ENCODE data around the gene ANAPC2.

Gene ANAPC2

GRCh38 chr9:137183980-137184595 lies 4.3 kb downstream of the ANAPC2 start:
- no peak for DNase-seq (ENCODE audit: low read depth)

GRCh38 chr9:137182836-137183235 lies 5.5 kb downstream of the ANAPC2 start:
- no peak for DNase-seq (ENCODE audit: low read depth)
- no peak overlapping the region for H3K4me3 ChIP-seq (ENCODE audit: low read depth, low read length)
- no peak for TF ChIP-seq MAX (IDR thresholded peaks at IDR 0.05; ENCODE audit: low read depth, low read length)
- TF ChIP-seq MYC (IDR thresholded peaks at IDR 0.05; ENCODE audit: low read depth, low read length), result no peak
- TF ChIP-seq POLR2A (IDR thresholded peaks at IDR 0.05; ENCODE audit: extremely low read depth, insufficient read length), result no peak
- no peak for TF ChIP-seq CTCF (IDR thresholded peaks at IDR 0.05; ENCODE audit: low read depth, low read length)

More at GRCh38 chr9:137183980-137184595, 4.3 kb downstream of the ANAPC2 start:
- TF ChIP-seq MYC (IDR thresholded peaks at IDR 0.05; ENCODE audit: low read depth, low read length) (no peak), POLR2A (IDR thresholded peaks at IDR 0.05; ENCODE audit: extremely low read depth, insufficient read length) (no peak), CTCF (IDR thresholded peaks at IDR 0.05; ENCODE audit: low read depth, low read length) (no peak), MAX (IDR thresholded peaks at IDR 0.05; ENCODE audit: low read depth, low read length) (no peak)
- H3K4me3 ChIP-seq (ENCODE audit: low read depth, low read length), result no peak overlapping the region

DNA sequence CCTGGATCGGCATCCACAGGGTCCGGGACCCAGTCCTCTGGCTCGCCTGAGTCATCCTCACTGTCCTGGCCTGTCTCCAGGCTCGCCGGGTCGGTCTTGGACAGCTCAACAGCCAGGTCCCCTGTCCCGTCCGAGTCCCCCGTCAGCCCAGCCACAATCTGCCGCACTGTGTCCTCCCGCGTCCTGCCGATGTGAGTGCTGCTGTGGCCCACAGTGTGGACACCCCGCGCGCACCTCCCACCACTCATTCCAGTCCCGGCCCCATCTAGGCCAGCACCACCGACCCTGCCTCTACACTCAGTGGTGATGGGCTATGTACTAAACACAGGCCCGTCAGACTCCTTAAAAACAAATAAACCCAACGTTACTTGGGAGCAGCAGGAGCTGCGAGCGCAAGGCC lies 6.7 kb downstream of the ANAPC2 start:
- H3K4me3 ChIP-seq (ENCODE audit: low read depth, low read length), result no peak overlapping the region
- TF ChIP-seq CTCF (IDR thresholded peaks at IDR 0.05; ENCODE audit: low read depth, low read length) (no peak), MYC (IDR thresholded peaks at IDR 0.05; ENCODE audit: low read depth, low read length) (no peak), POLR2A (IDR thresholded peaks at IDR 0.05; ENCODE audit: extremely low read depth, insufficient read length) (no peak), MAX (IDR thresholded peaks at IDR 0.05; ENCODE audit: low read depth, low read length) (no peak)
- DNase-seq (ENCODE audit: low read depth), result no peak

DNA sequence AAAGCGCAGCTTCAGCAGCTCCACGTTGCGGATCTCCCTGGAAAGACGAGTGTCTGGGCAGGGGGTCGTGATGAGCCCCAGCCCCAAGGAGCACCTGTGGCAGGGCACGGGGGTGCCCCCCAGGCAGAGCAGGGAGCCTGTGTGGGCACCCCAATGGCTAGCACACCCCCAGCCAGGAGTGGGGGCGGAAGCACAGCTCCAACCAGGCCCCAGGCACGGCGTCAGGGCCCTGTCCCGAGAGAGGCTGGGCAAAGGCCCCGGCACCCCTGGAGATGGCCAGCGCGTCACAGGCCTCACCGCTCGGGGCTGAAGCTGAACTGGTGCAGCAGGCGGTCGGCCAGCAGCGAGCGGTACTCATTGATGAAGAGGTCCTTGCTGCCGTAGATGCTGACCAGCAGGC lies 7.9 kb downstream of the ANAPC2 start:
- TF ChIP-seq MAX (IDR thresholded peaks at IDR 0.05; ENCODE audit: low read depth, low read length), result no peak
- no peak for TF ChIP-seq POLR2A (IDR thresholded peaks at IDR 0.05; ENCODE audit: extremely low read depth, insufficient read length)
- TF ChIP-seq CTCF (IDR thresholded peaks at IDR 0.05; ENCODE audit: low read depth, low read length), result no peak
- TF ChIP-seq MYC (IDR thresholded peaks at IDR 0.05; ENCODE audit: low read depth, low read length), result no peak
- DNase-seq (ENCODE audit: low read depth), result no peak
- H3K4me3 ChIP-seq (ENCODE audit: low read depth, low read length), result no peak overlapping the region

DNA sequence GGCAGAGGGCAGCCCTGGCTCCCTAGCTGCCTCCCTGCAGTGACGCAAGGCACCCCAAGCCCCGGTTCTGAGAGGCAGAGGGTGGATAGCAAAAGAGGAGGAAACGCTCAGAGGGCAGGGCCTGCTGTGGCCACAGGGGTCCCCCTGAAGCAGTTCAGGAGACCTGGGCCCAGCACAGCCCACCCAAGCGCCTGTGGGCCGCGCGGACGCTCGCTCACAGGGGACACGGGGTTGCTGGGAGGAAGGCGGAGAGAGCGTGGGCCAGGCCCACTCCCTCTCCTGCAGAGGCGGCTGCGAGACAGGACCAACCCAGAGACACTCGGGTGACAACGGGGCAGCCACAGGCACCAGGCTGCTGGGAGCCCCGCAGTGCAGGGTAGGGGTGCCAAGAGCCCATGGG lies 8.6 kb downstream of the ANAPC2 start:
- DNase-seq (ENCODE audit: low read depth), result no peak
- no peak for TF ChIP-seq MAX (IDR thresholded peaks at IDR 0.05; ENCODE audit: low read depth, low read length)
- TF ChIP-seq MYC (IDR thresholded peaks at IDR 0.05; ENCODE audit: low read depth, low read length), result no peak
- no peak for TF ChIP-seq CTCF (IDR thresholded peaks at IDR 0.05; ENCODE audit: low read depth, low read length)
- TF ChIP-seq POLR2A (IDR thresholded peaks at IDR 0.05; ENCODE audit: extremely low read depth, insufficient read length), result no peak
- no peak overlapping the region for H3K4me3 ChIP-seq (ENCODE audit: low read depth, low read length)
